OCI-M2 (cell line): ENCODE data around the gene BEGAIN.

Experiments
- DNase-seq: peaks from one replicate; lab custom pipeline; 2025; ENCODE audit not compliant: unreplicated experiment; lab: John Stamatoyannopoulos, UW

BEGAIN gene

DNA sequence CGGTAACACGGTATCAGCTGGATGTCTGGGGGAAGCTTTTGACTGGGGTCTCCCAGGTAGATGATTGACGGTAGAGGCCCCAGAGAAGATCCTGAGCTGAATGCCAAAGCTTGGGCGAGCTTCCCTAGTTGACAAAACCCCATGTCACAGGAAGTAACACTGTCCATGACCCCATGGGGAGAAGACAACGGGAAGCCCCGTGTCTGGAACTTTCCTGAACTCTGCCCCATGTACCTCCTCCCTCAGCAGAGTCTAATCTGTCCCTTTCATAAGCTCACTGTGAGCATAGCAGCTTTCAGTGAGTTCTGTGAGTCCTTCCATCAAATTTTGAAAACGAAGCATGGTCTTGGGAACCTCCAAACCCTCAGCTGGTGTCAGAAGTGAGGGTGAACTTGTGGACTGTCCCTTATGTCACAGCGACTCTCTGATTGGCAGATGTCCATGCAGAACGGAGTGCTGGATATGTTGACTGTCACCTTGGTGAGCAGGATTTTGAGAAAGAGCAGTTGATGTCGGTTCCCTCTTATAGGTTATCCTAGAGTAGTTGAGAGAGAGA, 29.7 kb upstream of the BEGAIN start:
- no peak for DNase-seq

DNA sequence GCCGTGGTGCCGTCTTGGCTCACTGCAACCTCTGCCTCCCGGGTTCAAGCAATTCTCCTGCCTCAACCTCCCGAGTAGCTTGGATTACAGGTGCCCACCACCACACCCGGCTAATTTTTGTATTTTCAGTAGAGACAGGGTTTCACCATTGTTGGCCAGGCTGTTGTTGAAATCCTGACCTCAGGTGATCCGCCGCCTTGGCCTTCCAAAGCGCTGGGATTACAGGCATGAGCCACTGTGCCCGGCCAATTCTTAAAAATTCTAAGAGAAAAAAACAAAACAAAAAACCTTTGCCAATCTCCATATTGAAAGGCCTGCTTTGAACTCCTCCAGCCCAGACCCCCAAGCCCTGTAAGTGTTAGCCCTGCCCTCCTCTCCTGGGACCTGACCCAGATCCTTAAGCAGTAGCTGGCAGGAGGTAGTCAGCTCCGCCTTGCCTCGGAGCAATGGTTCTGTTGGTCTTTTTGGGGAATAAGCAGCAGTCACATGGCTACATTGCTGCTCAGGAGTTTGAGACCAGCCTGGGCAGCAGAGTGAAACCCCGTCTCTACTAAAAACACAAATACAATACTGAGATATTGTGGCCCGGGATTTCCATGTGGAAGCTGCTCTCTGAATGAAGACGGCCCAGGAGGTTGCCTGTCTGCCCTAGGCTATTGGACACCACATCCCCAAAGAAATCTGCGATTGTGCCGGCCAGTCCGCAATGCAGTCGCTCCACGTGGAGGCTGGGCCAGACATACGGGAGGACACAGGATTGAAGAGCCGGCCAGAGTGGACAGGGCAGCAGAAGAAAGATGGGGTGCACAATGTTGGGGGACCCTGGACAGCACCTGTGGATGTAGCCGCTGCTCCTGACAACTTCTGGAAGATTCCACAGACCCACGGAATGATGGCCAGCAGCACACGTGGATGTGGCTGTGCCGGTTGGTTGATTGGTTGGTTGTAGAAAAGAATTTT, 28.8 kb upstream of the BEGAIN start:
- no peak for DNase-seq

DNA sequence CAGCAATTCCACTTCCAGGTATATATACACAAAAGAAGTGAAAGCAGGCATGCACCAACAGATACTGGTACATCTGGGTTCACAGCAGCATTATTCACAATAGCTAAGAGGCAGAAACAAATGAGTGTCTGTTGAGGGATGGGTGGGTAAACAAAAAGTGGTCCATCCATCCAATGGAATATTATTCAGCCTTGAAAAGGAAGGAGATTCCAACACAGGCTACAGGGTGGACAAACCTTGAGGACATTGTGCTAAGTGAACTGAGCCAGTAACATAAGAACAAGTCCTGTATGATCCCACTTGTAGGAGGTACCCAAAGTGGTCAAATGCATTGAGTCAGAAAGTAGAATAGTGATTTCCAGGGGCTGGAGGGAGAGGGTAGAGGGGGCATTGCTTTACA, 27.6 kb upstream of the BEGAIN start:
- DNase-seq, result no peak

DNA sequence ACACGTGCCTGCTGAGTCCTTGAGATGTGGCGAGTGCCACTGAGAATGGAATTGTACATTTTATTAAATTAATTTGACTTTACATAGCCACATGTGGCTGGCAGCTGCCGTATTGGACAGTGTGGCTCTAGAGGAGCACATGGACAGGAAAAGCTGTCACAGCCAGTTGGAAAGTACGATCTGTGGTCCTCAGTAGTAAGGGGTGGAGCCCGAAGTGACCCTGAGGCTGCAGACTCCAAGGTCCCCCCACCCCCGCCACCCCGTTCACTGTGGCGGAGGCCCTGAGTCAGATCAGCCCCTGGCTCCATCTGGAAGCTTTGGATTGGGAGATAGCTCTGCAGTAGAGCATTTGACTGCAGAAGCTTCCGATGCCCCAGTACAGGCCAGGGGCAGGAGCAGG, 25.8 kb upstream of the BEGAIN start:
- DNase-seq, result no peak

DNA sequence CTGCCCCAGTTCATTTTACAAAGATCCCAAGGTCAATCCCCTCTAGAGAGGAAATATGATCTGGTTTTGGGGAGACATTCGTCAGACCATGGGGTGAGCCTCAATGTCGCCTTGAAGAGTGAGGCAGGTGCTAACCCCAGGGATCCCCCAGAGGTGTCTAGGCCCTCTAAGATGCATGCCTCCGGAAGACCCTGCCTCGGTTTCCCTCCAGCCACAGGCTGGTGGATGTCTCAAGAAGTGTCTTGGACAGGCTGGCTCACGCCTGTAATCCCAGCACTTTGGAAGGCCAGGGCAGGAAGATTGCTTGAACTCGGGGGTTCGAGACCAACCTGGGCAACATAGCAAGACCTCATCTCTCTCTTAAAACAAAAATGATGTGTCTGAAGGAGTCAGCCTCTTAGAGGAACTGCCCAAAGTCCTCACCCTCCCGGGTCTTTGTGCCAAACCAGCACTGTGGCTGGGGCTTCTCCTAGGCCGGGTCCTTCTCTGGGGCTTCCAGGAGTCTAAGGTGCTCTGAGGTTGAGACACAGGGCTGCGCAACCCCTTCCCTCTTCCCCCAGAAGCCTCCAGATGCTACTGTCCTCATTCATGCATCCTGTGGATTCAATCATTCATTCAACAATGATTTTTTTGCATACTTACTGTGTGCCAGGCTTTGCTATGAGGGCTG, 24.7 kb upstream of the BEGAIN start:
- DNase-seq, result no peak

DNA sequence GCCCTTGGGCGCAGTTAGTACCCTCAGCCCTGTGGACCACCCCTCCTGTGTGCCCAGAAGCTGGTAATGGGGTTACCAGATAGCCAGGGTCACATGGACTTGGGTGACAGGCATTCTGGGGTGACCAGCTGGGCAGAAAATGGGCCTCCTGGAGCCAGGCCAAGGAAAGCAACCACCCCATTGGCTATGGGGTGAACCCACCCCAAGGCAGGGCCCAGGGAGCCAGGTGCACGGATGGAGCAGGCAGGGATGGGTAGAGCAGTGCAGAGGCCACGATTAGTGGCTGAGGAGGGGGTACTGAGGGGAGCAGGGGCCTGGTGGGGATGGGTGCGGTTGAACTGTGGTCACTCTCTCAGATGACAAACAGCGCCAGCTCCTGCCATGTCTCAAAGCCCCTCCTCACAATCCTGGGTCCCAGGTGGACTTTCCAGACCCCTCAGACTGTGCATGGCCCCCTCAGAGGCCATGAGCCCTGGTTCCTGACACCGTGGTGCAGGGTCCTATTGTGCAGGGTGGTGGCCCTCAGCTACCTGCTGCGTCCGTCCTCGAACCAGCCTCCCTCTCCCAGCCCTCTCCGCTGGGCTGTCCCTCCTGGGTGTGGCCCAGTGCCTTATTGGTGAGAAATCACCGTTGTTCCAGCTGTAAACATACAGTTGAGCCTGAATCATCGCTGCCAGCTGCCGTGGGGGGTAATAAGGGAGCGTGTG, 23.4 kb upstream of the BEGAIN start:
- DNase-seq, result no peak

DNA sequence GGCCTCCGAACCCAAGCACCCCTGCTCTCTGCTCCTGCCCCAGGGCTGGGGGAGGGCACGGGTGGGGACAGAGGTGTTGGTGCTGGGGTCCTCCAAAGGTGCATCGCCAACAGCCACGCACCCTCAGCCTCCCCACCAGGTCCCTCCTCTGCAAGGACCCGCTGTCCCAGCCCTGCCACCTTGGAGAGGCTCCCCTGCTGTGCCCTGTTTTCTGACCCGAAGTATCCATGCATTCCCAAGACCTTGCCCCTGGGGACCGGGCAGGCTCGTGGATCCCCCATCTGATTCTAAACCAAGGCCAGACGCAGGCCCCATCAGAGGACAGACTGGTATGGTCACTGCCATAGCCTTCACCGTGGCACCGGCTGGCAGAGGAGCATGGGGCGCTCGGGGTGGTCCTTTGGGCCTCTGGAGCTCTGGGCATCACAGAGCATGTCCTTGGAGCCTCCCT, 22.7 kb upstream of the BEGAIN start:
- DNase-seq, result no peak

DNA sequence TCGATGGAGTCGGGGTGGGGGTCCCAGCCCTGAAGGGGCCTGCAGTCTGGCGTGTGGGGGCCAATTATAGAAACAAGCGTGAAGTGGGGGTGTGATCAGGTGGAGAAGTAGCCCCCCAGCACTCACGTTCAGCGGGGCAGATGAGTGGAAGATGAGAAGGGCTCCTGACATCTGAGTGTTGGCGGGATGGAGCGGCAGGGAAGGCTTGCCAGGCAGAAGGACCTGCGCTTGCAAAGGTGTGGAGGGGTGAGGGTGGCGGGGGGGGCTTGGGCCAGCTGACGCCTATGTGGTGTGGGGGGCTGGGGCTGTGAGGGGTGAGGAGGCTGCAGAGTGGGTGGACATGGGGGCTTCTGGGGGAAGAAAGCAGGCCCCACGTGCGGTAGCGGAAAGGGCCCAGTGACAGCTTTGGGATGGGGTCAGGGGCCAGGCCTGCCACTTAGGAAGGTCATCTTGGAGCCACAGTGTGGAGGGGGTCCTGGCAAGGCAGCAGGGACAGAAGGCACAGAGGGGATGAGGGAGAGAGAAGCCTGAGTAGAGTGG, 22.2 kb upstream of the BEGAIN start:
- no peak for DNase-seq

DNA sequence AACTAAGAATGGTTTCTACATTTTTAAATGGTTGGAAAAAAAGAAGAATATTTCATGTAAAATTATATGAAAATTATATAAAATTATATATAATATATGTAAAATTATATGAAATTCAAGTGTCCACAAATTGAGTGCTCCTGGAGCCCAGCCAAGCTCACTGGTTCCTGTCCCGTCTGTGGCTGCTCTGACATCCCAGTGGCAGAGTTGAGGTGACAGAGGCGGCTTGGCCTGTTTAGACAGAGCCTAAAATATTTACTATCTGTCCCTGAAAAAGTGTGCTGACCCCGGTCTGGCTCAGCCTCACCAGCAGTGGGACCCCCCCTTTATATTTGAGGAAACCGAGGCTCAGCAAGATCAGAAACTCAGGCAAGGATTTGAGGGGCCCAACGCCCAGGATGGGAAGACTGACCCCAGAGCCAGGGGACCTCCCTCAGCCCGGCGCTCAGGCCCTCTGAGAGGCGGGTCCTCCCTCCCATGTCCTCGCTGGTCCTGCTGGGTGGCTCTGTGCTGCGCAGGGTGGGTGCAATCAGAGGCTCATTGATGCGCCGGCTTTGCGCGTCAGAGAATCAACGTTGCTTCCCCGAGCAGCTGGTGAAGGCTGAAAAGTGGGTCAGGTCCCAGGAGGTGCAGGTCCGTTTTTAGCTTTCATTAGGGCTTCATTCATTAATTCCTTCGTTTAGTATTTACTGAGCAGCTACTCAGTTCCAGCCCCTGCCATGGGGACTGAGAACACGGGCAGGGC, 21.5 kb upstream of the BEGAIN start:
- no peak for DNase-seq

DNA sequence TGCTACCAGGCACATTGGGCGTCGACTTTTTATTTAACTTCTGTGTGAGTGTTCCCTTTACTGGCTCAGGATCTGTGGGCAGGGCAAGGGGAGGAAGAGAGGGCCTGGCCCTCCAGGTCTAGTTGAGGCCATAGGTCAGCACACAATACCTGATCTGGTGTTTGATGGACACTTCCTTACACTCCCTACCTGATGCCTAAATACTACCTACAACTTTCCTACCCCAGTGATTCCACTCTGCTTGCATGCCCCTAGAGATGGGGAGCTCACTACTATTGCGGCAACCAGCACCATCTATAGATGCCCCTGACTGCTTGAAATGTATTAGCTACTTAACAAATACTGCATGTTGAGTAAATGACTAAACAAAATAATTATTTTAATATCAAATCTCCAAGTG, 20.8 kb upstream of the BEGAIN start:
- no peak for DNase-seq

DNA sequence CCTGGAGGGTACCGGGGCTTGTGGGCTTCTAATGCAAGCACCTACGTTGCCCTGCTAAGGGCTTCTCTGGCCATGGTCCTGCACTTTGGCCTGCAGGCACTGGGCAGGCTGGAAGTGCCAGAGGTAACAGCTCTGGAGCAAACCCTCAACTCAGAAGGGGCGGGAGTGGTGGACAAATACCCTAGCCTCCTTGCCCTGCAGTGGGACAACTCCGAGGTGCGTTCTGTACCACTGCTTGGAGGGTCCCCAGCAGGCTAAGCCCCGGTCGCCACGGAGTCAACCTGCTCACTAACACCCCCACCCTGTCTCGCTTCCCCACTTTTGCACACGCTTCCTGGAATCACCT, 20.4 kb upstream of the BEGAIN start:
- DNase-seq, result no peak

DNA sequence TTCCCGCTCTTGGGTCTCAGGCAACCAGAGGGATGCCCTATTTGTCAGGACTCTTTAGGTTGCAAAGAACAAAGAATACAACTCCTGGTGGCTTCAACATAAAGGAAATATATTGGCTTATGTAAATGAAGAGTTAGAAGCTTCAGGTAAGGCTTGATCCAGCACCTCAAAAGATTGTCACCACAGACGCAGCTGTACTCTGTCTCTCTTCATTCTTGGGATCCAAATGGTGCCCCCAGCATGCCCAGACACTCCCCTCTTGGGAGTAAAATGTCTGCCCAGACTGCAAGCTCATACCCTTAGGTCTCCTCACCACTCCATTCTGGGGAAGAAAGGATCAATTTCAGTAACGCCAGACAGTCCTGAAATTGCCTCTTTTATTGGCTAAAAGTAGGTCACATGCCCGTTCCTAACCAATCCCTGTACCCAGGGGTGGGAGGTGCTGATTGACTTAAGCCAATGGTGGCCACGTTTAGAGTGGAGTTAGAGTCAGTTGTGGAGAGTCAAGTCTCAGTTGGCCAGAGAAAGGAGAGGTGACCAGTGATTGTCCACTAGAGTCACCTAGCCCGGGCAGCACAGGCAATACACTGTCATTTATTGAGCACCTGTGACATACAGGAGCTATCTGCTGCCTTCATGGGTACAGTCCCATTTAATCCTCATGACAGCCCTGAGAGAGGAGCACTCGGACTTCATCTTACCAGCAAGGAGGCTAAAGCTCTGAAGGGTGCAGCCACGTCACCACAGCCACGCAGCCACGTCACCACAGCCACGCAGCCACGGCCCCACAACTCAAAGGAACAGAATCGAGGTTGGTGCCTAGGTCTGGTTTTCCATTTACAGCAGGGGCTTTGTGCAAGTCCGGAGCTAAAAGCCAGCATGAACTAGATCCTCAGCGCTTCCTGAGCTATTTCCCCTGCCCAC, 19.7 kb upstream of the BEGAIN start:
- DNase-seq, result no peak

DNA sequence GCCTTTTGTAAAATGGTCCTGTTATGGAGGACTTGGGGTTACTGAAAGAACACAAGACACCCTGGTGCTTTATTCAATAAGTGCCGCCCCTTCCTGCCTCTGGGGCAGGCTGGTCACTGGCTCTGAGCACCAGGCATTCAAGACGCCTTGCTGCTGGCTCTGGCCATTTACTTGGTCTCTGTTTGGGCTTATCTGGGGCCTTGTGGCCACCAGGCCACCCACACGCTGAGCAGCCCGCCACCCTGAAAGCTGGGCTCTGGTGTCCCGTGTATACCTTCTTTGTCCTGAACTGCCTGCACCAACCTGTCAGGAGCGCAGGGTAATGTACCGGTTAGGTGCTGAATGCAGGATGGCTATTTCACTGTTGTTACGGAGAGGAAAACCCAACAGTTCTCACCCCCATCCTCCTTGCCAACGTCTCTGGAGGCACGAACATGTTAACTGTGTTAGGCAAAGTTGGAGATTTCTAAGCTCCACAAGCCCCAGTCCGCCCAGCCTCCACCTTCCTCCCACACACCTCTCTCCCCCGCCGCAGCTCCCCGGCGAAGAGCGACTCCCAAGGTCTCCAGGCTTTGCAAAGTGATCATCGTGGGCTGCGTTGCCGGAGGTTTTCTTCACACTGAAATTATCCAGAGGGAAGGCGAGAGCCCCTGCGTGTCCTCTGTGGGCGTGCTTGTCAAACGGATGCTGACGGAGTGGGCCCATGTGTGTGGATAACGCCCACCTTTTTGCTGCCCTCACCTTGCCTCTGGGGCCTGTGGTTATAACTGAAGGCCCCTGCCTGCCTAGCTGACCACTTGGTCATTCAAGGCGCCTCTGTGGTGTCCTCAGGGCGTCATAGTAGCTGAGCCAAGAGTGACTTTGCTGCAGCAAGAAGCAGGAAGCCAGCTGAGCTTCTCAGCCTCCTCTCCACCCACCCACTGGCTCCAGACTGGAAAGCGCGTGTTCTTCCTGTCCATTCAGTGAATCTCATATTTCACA, 18.8 kb upstream of the BEGAIN start:
- no peak for DNase-seq

DNA sequence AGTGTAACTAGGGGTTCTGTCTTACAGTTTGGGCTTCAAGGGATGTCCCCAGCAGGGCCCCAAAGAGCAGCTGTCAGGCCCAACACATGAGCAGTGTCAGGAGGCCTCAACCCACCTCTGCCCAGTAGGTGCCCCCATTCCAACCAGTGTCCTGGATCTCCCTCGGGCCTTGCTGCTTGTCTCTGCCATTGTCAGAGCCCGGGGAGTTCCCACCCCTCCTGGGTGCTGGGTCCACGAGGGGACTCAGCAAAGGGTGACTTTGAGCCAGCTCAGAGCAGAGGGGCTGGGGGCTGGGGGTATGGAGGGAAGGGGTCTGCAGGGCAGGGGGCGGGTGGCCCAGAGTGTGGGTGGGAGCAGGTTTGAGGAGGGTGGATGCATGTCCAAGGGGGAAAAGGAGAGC, 18.0 kb upstream of the BEGAIN start:
- no peak for DNase-seq

DNA sequence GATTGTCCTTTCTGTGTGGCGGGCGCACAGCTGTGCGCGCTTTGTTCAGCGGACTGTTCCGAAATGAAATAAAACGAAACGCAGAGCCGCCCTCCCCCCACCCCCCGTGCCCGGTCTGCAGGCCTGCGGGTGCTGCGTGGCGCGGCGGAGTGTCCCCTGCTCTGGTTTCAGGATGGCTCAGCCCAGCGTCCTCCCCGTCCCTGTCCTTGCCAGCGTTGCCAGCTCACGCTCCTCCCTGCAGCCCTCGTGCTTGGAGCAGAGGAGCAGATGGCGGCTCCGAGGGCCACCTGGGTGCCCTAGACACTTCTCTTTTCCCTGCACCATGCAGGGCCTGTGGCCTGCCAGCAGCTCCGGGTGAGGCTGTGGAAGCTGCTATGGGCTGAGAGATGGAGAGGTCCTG, 17.5 kb upstream of the BEGAIN start:
- DNase-seq, result no peak

DNA sequence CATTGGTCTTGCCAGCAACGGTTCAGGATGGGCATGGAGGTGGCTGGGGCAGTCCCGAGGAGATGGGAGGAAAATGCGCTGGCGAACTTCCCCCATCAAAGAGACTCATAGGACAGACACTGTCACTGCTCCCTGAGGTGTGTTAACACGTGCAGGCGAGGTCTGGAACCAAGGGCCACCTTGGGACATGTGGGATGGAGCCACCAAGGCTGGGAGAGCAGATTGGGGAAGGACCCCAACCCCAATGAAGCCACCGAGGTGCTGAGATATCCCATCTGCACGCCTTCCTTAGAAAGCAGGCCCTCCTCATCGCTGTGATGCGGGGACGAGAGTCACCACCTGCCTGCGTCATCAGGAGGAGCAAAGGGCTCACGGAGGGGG, 16.9 kb upstream of the BEGAIN start:
- no peak for DNase-seq

DNA sequence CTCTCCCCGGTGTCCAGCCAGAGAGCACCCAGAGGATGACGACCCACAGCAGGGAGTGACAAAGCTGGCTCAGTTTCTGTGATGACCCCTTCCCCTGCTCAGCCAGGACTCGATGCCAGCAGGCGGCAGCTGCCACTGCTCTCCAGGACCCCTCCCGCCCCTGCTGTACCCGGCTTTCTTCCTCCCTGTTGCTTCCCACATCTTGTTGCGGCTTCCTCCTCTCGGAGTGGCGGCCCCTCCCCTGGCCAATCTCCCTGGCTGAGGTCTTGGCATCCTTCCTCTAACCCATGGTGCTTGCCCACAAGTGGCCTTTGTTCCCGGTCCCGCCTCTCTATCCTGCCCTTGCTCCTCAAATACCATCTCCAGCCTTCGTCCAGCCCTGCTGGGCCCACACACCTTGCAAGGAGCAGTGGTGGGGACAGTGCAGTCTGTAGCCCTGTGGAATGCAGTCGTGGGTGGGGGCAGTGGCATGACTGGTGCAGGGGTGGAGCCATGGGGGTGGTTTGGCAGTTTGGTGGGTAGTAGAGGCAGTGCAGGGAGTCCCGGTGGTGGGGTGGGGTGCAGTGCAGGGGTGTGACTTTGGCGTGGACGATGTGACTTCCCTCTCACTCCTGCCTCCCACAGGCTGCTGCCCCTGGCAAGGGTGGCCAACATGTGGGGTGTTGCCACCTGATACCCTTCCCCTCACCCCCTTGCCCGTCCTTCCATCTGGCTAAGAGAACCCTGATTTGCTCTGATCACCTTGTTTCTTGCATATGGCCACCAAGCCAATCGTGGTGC, 16.3 kb upstream of the BEGAIN start:
- DNase-seq, result no peak
